HG03342 (cell line): ENCODE results near the gene VWF.

Source experiments
- ATAC-seq: cut with Tn5 transposase; IDR thresholded peaks from one replicate; pipeline ENCODE4 v1.9.1; 2021; ENCODE audit warnings: mild to moderate bottlenecking, moderate library complexity; ENCODE audit not compliant: unreplicated experiment

The VWF gene

GRCh38 chr12:5964913-5965900 is 159.3 kb downstream of the VWF start:
- ATAC-seq, result no peak

- no peak for ATAC-seq
These were observed 161.0 kb downstream of the VWF start for GRCh38 chr12:5963515-5963914.

- ATAC-seq, result no peak
These were observed 163.7 kb downstream of the VWF start for GRCh38 chr12:5960783-5961182.

GRCh38 chr12:5956987-5957386 is 167.5 kb downstream of the VWF start:
- ATAC-seq, result no peak

- no peak for ATAC-seq
These were observed 169.8 kb downstream of the VWF start for GRCh38 chr12:5954661-5955060.

GRCh38 chr12:5953835-5954586 is 170.5 kb downstream of the VWF start:
- ATAC-seq, result no peak

- no peak for ATAC-seq
These were observed 172.4 kb downstream of the VWF start for GRCh38 chr12:5952031-5952430.

GRCh38 chr12:5948696-5949095 is 175.8 kb downstream of the VWF start:
- no peak for ATAC-seq

- ATAC-seq, result no peak
These were observed 177.5 kb downstream of the VWF start for GRCh38 chr12:5947006-5947405.

GRCh38 chr12:5946388-5946787 is 178.1 kb downstream of the VWF start:
- ATAC-seq, result no peak

GRCh38 chr12:5945071-5946008 is 179.1 kb downstream of the VWF start, which contains the start of gene ANO2:
Gene ANO2 (minus strand): TSS chr12:5945259. CDS start chr12:5945217, 42 bp downstream.
- no peak for ATAC-seq

- ATAC-seq, result no peak
These were observed 179.8 kb downstream of the VWF start for GRCh38 chr12:5944688-5945070.

GRCh38 chr12:5944053-5944452 is 180.4 kb downstream of the VWF start:
- no peak for ATAC-seq

- no peak for ATAC-seq
These were observed 182.6 kb downstream of the VWF start for GRCh38 chr12:5941907-5942306.

GRCh38 chr12:5927732-5928516 is 196.5 kb downstream of the VWF start:
- ATAC-seq, result no peak

- no peak for ATAC-seq
These were observed 198.8 kb downstream of the VWF start for GRCh38 chr12:5925646-5926045.

GRCh38 chr12:5924342-5924741 is 200.1 kb downstream of the VWF start:
- no peak for ATAC-seq

GRCh38 chr12:5923751-5924150 is 200.7 kb downstream of the VWF start:
- no peak for ATAC-seq

- ATAC-seq, result no peak
These were observed 201.3 kb downstream of the VWF start for GRCh38 chr12:5923043-5923605.
